ENCODE data around the gene IGFN1. TPM values are rescaled to one million over a fixed set of nuclear protein-coding genes. Genes with fewer than 3 reads are reported as not detected.

Gene IGFN1
- total and polyA plus RNA-seq, 2 donors (not counting 3 experiments of a cell fraction or from before 2014, with no cell fraction given): not detected

DNA sequence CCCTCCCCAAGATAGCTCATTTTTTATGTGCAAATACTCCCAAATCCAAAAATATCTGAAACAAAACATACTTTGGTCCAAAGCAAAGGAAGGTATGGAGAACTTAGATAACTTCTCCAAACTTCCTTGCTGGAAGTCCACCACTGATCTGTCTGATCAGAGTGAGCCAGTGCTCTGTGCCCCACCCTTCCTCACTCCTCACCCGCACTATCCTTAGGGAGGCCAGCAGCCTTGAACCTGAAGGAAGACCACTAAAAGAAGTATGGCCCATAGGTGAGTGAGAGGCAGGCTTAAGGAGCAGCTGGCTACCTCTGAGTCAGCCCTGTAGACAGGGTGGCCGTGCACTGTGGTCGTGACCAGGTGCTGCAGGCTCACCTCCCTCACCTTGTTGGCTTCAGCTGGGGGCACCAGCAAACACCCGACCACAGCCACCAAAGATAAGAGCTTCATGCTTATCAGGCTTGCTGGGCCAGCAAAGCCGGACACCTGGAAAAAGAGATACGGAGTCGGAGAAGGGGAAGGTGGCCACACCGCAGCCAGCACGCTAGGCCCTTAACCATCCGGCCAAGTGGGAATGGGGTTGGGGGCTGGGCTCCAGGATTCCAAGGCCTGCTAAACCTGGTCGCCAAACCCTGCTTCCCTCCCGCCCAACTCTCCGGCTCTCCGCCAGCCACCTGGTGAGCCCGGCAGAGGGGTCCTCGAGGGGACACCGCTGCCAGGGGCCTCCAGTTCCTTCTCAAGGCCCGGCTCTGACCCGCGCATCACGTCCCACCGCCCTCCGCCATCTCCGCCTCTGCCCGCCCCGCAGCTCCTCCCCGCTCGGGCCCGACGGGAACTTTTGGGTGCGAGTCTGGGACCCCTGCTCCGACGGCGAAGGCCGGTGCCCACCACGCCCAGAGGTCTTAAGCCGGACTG, 36.9 kb upstream of the IGFN1 start:
- ChIA-PET POLR2A (interaction anchor here (0.6 kb wide), 1 partner anchor 484 kb away, joined by 3 read pairs; the partner anchor contains the start of gene DDX59), CTCF (interaction anchor here (0.8 to 2.8 kb wide), 8 partner anchors 8 to 182 kb away, joined by 3 to 15 read pairs (median 4); no protein-coding TSS in a partner anchor)
- BruUV-seq (replicated peaks): TSS peak; percentile 32
- peaks cover 14 to 21% of the 10 kb centered on the region in 2 experiments for H3K27me3 ChIP-seq (ENCODE audit: control insufficient read depth in 2 of 2, insufficient read depth in 2 of 2, low read length in 2 of 2)
- no peak overlapping the region for H3K27ac ChIP-seq (ENCODE audit: insufficient read depth, low read depth, low read length)
- dilution Hi-C loops (cut with MboI; ENCODE audit: extremely low pct_ligation_motif_present, low sequenced_read_pairs) (no loop called here), intact Hi-C loops (cut with micrococcal nuclease) (loop anchor here (1.0 kb wide), 1 partner anchor 17 kb away; no protein-coding TSS in a partner anchor)
- DNase-seq (ENCODE audit: low read depth, low spot score) (no peak), FAIRE-seq (no peak)
- H3K4me1 ChIP-seq (ENCODE audit: control insufficient read depth, extremely low read depth, insufficient read depth, low read length): peaks cover 8% of the 10 kb centered on the region
- H3K4me3 ChIP-seq (replicated peaks in 1 of 3; ENCODE audit: insufficient read depth in 1 of 3, low read depth in 1 of 3, low read length in 3 of 3): peak overlapping the region; percentile 42 to 56 (median 51)
- H3K9ac ChIP-seq (replicated peaks; ENCODE audit: extremely low read depth, insufficient read depth, low read length): peak overlapping the region; percentile 62
- TF ChIP-seq, protein P1, sequence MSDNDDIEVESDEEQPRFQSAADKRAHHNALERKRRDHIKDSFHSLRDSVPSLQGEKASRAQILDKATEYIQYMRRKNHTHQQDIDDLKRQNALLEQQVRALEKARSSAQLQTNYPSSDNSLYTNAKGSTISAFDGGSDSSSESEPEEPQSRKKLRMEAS (IDR thresholded peaks at IDR 0.05; ENCODE audit: insufficient read depth, insufficient read length): no peak
- TF ChIP-seq GATA2 (IDR thresholded peaks at IDR 0.05; ENCODE audit: insufficient read depth, insufficient read length, low read depth, low read length): no peak
- no peaks in the 10 kb centered on the region for H4K20me1 ChIP-seq (replicated peaks; ENCODE audit: control insufficient read depth, extremely low read depth, insufficient read depth, low read length)
- peak overlapping the region; percentile 58 for H2AFZ ChIP-seq (ENCODE audit: low read depth, low read length)
- H3K9me3 ChIP-seq (replicated peaks; ENCODE audit: control insufficient read depth, insufficient read depth, low read length): no peaks in the 10 kb centered on the region
- no peaks in the 10 kb centered on the region for H3K79me2 ChIP-seq (ENCODE audit: control insufficient read depth, insufficient read depth, low read length)
- H3K36me3 ChIP-seq (ENCODE audit: control insufficient read depth in 2 of 2, extremely low read depth in 1 of 2, insufficient read depth in 2 of 2, low read length in 2 of 2): peaks cover 3 to 6% of the 10 kb centered on the region in 2 experiments
- peak overlapping the region; percentile 40 for H3K4me2 ChIP-seq (ENCODE audit: insufficient read depth, low read length)
- no peaks in the 10 kb centered on the region for H3K9me1 ChIP-seq (replicated peaks; ENCODE audit: control insufficient read depth, extremely low read depth, insufficient read depth, low read length)

- peak; percentile 92 for FAIRE-seq
- dilution Hi-C loops (cut with MboI; ENCODE audit: extremely low pct_ligation_motif_present, low sequenced_read_pairs): no loop called here
- no peaks in the 10 kb centered on the region for H3K9me1 ChIP-seq (replicated peaks; ENCODE audit: control insufficient read depth, extremely low read depth, insufficient read depth, low read length)
Observed at GRCh38 chr1:201154389-201155165, 36.0 kb upstream of the IGFN1 start, which contains the start of gene TMEM9. Gene TMEM9 (minus strand): TSS chr1:201154474. CDS start chr1:201153923, 551 bp downstream.

More at GRCh38 chr1:201154389-201155165, 36.0 kb upstream of the IGFN1 start, which contains the start of gene TMEM9:
- CTCF ChIA-PET: interaction anchor here (0.8 to 2.8 kb wide), 8 partner anchors 9 to 183 kb away, joined by 3 to 15 read pairs (median 4); no protein-coding TSS in a partner anchor
- H3K27ac ChIP-seq (ENCODE audit: insufficient read depth, low read depth, low read length): no peak within 1 kb of the TSS
- BruUV-seq (replicated peaks): no TSS peak
- peaks cover 0 to 6% of the 10 kb centered on the region in 2 experiments for H3K36me3 ChIP-seq (ENCODE audit: control insufficient read depth in 2 of 2, extremely low read depth in 1 of 2, insufficient read depth in 2 of 2, low read length in 2 of 2)
- peaks cover 8% of the 10 kb centered on the region for H3K4me1 ChIP-seq (ENCODE audit: control insufficient read depth, extremely low read depth, insufficient read depth, low read length)
- H4K20me1 ChIP-seq (replicated peaks; ENCODE audit: control insufficient read depth, extremely low read depth, insufficient read depth, low read length): no peaks in the 10 kb centered on the region
- peak within 1 kb of the TSS; percentile 82 for H3K4me2 ChIP-seq (ENCODE audit: insufficient read depth, low read length)
- DNase-seq (ENCODE audit: low read depth, low spot score): peak; percentile 96
- intact Hi-C loops (cut with micrococcal nuclease): loop anchor here (1.0 kb wide), 1 partner anchor 16 kb away; no protein-coding TSS in a partner anchor
- H3K79me2 ChIP-seq (ENCODE audit: control insufficient read depth, insufficient read depth, low read length): no peaks in the 10 kb centered on the region
- H3K9ac ChIP-seq (replicated peaks; ENCODE audit: extremely low read depth, insufficient read depth, low read length): peak within 1 kb of the TSS; percentile 62
- H3K9me3 ChIP-seq (replicated peaks; ENCODE audit: control insufficient read depth, insufficient read depth, low read length): no peaks in the 10 kb centered on the region
- TF ChIP-seq, protein P1 (IDR thresholded peaks at IDR 0.05; ENCODE audit: insufficient read depth, insufficient read length): peak; percentile 73
- no peak for TF ChIP-seq JUN (IDR thresholded peaks at IDR 0.05; ENCODE audit: borderline replicate concordance, insufficient read depth, insufficient read length, low read depth)
- H3K27me3 ChIP-seq (ENCODE audit: control insufficient read depth in 2 of 2, insufficient read depth in 2 of 2, low read length in 2 of 2): peaks cover 19 to 23% of the 10 kb centered on the region in 2 experiments
- peak within 1 kb of the TSS; percentile 42 to 56 (median 54) for H3K4me3 ChIP-seq (replicated peaks in 1 of 3; ENCODE audit: insufficient read depth in 1 of 3, low read depth in 1 of 3, low read length in 3 of 3)
- POLR2A ChIA-PET: no interaction called here
- peak within 1 kb of the TSS; percentile 85 for H2AFZ ChIP-seq (ENCODE audit: low read depth, low read length)

Measured in endothelial cell of umbilical vein (primary cell).